Fibroblast of lung (primary cell): ENCODE results near the gene PIK3C2G.

ENCODE experiments used
- CTCF ChIP-seq, 2 donors: IDR thresholded peaks in 1 of 2; conservative IDR thresholded peaks in 1 of 2; 1 replicate in 1 of 2; 2 replicates in 1 of 2; pipeline ENCODE4 v1.5.1; 2011 to 2012; ENCODE audit warnings: low read length in 2 of 2, control low read depth in 1 of 2, inconsistent platforms in 1 of 2, low read depth in 1 of 2, mild to moderate bottlenecking in 1 of 2
- EZH2 ChIP-seq: IDR thresholded peaks from 2 replicates; pipeline ENCODE4 v1.5.1; 2012; ENCODE audit warnings: low read length, control low read depth, mild to moderate bottlenecking; ENCODE audit errors: missing control alignments

- no peak for TF ChIP-seq EZH2
- no peak for TF ChIP-seq CTCF (conservative IDR thresholded peaks at IDR 0.05 in 1 of 2, IDR thresholded peaks at IDR 0.05 in 1 of 2; ENCODE audit: low read depth in 1 of 2, low read length in 2 of 2)
Observed at GRCh38 chr12:18222699-18223098, 38.6 kb upstream of the PIK3C2G start.
